Sigmoid colon (tissue), 4 donors: ENCODE data around the gene ANKRD31.

Source experiments
- POLR2A ChIP-seq, 2 donors: fragments of 450-650 bp; IDR thresholded peaks; one replicate each; pipeline ENCODE4 v1.6.1; 2016; ENCODE audit warnings: antibody characterized with exemption in 2 of 2, mild to moderate bottlenecking in 2 of 2, moderate library complexity in 2 of 2
- POLR2AphosphoS5 ChIP-seq, 4 donors: sonication (generic); formaldehyde crosslinking; IDR thresholded peaks; one replicate each; pipeline ENCODE4 v1.6.1; 2017; ENCODE audit warnings: antibody characterized with exemption in 4 of 4
- TF ChIP-seq, protein P1 (sequence below), 4 experiments: fragments of 450-650 bp in 3 of 4; fragments of 200-600 bp in 1 of 4; IDR thresholded peaks; one replicate each; pipeline ENCODE4 v1.5.1; 2016 to 2019; ENCODE audit warnings: antibody characterized with exemption in 4 of 4, mild to moderate bottlenecking in 3 of 4, moderate library complexity in 2 of 4

DNA sequence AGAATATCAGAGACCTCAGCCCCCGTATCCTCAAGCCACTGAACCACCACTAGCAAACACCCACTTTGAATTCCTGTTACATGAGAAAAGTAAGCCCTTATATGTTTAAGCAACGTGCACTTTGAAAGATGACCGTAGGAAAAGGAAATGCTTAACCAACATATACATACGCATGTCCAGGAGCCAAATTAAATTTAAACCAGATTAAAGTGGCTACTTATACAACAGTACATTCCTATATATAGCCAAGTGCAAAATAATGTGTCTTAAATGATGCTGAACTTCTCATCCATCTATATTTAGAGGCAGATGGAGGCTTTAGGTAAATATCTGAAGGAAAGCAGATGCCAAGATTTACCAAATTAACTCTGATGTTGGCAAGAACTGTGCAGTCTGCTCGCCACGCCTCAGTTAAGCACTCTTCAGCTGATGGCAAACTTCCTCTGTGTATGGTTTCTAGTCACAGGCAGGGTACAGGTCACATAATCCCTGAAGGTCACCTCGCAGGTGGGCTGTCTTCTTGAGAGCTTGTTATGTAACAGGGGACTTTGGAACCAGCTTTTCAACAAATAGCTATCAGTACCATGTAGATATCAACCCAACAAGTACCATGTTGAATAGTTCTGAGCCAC, 192.9 kb downstream of the ANKRD31 start:
- TF ChIP-seq, protein P1, sequence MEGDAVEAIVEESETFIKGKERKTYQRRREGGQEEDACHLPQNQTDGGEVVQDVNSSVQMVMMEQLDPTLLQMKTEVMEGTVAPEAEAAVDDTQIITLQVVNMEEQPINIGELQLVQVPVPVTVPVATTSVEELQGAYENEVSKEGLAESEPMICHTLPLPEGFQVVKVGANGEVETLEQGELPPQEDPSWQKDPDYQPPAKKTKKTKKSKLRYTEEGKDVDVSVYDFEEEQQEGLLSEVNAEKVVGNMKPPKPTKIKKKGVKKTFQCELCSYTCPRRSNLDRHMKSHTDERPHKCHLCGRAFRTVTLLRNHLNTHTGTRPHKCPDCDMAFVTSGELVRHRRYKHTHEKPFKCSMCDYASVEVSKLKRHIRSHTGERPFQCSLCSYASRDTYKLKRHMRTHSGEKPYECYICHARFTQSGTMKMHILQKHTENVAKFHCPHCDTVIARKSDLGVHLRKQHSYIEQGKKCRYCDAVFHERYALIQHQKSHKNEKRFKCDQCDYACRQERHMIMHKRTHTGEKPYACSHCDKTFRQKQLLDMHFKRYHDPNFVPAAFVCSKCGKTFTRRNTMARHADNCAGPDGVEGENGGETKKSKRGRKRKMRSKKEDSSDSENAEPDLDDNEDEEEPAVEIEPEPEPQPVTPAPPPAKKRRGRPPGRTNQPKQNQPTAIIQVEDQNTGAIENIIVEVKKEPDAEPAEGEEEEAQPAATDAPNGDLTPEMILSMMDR (IDR thresholded peaks at IDR 0.05) = no peak
- TF ChIP-seq POLR2A (IDR thresholded peaks at IDR 0.05) (no peak), POLR2AphosphoS5 (IDR thresholded peaks at IDR 0.05) (no peak)
